ENCODE results near the gene SAXO2.
"Not testable (repeated sequence)": the region's sequence is repeated elsewhere in the genome, so short reads cannot be mapped to it uniquely, and the experiment has no call there.

The SAXO2 gene

DNA sequence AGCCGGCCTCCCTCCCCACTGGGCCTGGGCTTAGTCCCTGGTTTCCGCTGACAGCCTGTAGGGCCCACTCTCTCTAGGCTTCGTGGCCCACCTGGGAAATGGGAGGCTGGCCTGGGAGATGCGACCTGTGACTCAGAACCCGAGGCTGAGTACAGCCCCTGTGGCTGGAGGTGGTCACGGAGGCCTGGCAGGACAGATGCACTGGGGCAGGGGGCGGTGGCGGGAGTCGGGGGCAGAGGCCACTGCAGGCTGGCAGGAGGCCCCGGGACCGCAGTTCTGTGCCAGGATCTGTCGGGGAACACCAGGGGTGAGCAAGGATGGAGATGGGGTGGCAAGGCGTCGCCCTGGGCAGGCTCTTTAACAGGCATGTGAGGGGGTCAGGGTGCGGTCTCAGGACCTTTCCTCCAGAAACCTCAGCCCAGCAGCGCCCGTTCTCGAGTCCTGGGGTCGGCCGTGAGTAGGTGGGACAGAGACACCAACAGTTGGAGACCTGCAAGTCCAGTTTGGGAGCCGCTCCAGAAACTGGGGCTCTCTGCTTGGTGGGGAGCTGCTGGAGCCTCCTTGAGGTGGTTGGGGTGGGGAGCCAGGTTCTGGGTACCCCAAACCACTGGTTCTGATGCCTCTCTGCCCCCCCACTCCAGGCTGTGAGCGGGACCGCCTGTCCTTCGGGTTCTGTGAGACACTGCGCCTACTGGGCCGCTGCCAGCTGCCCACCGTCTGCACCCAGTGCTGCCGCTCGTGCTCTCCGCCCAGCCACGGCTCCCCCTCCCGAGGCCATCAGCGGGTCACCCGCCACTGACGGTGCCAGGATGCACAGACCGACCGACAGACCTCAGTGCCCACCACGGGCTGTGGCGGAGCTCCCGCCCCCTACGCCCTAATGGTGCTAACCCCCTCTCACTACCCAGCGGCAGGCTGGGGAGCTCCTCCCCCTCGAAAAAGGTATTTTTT lies 71.3 kb downstream of the SAXO2 start:
- not testable (repeated sequence) for DNase-seq (ENCODE audit: low read depth in 2 of 2)
